Activated CD4-positive, alpha-beta T cell treated with anti-CD3 and anti-CD28 coated beads, Interleukin-2, Interleukin-6, amounts not matched to agents 100 ng/mL and 50 ng/mL, durations not matched to agents 16 hours and 8 hours (primary cell): ENCODE results near the gene TPD52L1.

Experiments used
- DNase-seq: peaks from one replicate; pipeline ENCODE4 v3.0.0-alpha.2; 2020

Gene TPD52L1

DNA sequence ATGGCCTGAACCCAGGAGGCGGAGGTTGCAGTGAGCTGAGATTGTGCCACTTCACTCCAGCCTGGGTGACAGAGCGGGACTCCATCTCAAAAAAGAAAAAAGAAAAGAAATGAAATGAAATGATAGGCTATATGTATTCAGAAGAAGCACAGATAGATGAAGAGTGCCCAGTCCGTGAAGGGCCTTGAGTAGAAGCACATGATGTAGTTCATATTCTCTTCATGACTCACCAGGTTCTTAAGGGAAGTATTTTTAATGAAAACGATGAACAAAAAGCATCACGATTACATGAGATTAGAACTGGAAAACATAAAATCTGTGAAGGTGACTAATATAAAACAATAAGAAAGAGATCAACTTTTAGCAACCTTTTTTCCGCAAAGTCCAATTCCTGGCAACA is 29.8 kb downstream of the TPD52L1 start:
- DNase-seq: no peak

DNA sequence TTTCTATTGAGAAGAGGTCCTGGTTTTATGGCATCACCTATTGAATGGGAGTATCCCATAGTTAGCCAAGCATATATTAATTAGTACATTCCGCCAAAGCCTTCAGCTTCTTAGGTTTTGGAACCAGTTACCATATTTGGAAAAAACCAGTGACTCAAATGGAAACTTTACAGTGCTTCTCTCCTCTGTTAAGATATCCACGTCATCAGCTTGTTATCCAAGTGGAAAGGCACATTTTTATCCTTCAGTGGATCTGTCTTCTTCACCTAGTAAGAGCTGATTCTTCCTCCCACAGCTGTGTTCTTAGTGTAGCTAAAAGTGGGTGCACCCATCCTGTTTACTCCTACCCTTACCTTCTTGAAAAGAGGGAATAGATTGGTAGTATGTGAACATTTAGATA is 34.5 kb downstream of the TPD52L1 start:
- DNase-seq: no peak

DNA sequence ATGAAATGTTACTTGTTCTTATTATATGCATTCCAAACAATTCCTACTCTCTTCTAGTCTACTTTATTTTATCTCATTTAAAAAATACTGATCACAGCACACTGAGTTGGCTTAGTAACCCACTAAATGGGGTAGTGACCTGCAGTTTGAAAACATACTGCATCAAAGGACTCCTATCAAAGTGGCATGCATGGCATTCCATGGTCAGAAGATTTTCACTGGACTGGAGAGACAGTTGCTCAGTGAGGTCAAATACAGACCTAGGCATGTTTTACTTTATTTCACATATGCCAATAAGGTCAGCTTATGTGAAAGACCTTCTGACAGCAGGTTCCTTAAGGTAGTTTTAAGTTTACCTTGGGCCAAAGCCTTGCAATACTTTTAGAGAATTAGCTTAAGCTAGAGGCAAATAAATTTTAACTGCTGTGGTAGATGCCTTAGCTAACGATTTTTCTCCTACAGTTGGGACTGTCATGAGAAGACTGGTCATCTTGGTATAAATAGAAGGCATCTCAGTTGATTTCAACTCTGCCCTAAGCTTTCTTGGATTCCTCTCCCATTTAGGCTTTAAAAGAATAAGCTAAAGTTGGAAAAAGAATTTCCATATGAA is 35.1 kb downstream of the TPD52L1 start:
- DNase-seq: no peak

DNA sequence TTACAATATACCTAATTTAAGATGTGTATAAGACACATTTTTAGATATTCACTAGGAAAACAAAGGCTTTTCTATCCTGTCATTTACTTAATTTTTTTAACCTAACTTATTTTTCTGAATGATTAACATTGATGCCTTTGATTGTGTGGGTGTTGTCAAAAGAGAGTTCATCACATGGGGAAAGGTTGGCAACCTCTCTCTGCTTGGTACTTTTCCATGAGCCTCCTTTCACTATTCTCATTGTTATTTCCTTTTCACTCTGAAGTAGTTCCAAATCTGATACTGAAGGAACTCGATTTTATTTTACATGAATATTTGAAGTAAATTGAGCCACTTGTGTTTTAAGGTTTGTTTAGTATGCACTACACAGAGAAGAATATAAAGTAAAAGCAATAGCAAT is 35.9 kb downstream of the TPD52L1 start:
- DNase-seq: no peak

DNA sequence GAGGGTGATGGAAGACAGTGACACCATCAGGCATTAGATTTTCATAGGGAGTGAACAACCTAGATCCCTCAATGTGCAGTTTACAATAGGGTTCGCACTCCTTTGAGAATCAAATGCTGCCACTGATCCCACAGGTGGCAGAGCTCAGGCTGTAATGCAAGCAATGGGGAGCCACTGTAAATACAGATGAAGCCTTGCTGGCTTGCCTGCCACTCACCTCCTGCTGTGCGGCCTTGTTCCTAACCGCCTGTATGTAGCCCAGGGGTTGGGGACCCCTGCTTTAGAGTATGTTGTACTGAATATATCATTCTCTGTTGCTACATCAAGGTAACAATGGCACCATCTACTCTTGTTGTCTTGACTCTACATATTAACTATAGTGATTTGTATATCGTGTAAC is 37.1 kb downstream of the TPD52L1 start:
- DNase-seq: no peak

GRCh38 chr6:125191916-125192609 is 38.5 kb downstream of the TPD52L1 start:
- DNase-seq: peak; percentile 76

DNA sequence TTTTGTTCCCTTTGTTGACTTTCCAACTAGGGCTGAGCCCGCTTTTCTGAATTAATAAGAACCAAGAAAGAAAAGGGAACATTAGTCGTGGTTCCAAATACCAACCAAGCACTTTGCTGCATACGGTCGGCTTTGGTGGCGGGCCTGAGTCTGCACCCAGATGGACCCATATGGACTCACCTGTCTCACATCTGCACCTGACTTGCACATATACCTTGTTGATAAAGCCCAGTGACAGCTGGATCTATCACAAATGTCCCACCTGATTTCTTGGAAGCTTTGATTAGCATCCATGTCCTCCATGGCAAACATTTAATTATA is 39.0 kb downstream of the TPD52L1 start:
- DNase-seq: no peak

- DNase-seq: no peak
Measured at GRCh38 chr6:125193208-125193607, 39.6 kb downstream of the TPD52L1 start.

DNA sequence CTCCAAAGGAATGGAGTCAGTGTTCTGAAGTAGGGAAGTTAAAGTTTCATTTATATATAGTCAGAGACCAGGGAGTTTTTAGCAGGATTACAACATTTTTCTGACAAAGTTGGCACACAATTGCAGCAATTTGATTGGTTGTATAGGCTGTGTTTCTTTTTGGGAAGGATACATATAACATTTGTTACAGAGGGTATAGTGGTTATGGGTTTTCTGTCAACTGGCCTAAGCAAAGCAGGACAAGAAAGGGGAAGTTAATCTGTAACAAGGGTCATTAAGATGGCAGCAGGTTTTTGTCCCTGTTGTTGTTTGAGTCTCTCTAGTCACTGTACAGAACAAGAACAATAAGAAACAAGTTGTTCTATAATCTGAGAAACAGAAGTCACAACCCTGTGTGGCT is 41.4 kb downstream of the TPD52L1 start:
- DNase-seq: no peak

GRCh38 chr6:125195526-125195925 is 42.0 kb downstream of the TPD52L1 start:
- no peak for DNase-seq

- DNase-seq: no peak
Measured at GRCh38 chr6:125196613-125197012, 43.0 kb downstream of the TPD52L1 start.

GRCh38 chr6:125197795-125198269 is 44.3 kb downstream of the TPD52L1 start:
- DNase-seq: no peak

GRCh38 chr6:125198398-125198937 is 44.9 kb downstream of the TPD52L1 start:
- DNase-seq: no peak

- DNase-seq: no peak
Measured at GRCh38 chr6:125200941-125201340, 47.4 kb downstream of the TPD52L1 start.

DNA sequence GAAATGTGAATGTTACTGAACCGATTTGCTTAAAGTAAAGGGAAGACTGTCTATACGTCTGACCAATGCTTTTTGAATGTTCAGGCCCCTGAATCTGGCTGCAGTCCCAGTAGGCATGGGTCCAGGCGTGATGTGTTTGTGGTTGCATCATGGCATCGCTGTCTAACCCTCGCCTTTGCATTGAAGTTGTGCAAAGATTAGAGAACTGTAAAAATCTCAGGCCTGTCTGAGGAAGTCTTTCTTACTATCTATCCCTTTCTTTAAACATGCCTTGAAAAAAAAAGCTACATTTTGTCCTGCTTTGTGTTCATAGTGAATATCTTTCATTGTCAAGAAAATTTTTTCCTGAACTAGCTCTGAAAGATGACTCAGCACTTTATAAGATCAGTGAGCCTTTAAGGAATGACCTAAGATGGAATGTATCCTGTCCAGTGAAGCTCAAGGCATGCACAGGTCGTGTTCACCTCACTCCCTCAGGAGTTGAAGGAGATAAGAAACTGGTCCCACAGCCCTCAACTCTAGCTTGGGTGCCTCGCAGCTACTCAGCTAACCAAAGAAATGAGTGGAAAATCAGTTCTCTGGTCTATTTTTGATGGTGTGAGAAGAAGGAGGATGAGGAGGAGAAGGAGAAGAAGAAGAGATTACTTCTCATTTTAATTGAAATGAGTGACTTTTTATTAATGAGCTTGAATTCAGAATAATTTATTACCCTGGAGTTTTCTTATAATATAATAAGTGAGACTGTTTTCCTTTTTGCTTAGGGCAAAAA is 48.6 kb downstream of the TPD52L1 start:
- DNase-seq: no peak

- DNase-seq: no peak
Measured at GRCh38 chr6:125203395-125203794, 49.8 kb downstream of the TPD52L1 start.

DNA sequence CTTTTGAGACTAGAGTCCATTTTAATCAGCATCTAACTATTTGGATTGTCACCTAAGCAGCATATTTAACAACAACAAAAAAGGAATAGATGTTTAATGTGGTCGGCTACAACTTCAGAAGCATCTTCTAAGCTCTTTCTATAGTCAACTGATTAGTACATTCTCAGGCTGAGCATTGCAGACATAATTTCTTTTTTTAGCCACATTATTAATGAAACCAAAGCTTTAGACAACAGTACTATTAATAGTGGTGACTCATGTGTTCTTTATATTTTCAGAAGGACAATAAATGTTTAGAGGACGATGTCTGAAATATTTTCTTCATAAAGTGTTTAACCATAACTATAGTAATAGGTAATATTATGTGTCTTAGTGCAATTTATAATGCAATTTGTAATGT is 52.4 kb downstream of the TPD52L1 start:
- no peak for DNase-seq

DNA sequence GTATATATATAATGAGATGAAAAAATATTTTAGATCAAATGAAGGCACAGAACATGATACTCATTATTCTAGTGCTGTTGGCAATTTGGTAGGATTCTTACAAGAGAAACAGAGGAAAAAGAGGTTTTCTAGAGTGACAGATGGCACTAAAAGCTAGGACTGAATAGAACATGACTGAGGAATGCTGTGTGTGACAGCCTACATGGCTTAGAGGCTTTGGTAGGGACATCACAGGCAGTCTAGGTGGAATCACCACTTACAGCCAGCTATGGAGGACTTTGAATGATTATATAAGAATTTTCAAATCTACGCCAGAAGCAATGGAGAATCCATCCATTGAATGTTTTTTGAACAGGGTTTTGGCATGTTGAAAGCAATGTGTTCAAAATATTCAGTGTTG is 52.8 kb downstream of the TPD52L1 start:
- no peak for DNase-seq

GRCh38 chr6:125207956-125208355 is 54.4 kb downstream of the TPD52L1 start:
- DNase-seq: no peak

DNA sequence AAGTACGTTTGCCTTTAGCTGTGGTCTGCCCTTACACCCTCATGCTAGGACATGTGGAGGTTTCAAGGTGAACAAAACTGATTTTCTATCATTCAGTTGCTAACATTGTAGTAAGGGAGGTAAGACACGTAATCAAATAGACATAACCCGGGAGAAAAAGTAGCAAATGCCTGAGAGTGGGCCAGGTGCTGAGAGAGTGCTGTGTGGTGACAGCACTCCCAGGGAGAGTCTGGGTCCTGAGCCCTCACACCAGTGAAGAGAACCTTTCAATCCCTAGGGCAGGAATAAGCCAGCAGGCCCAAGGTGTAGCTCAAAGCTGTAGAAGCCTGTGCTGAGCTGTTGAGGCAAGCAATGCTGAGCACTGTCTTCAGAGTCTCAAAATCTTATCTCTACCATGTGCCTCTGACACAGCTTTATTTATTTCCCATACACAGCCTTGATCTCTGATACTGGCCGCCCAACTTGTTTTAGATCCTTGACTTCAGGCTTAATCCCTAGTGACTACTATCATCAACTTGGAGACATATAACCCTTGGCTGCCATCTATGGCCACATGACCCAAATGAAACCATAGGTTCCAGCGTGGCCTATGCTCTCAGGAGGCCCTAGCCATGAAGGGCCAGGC is 55.2 kb downstream of the TPD52L1 start:
- DNase-seq: no peak

GRCh38 chr6:125210667-125211066 is 57.1 kb downstream of the TPD52L1 start:
- no peak for DNase-seq

DNA sequence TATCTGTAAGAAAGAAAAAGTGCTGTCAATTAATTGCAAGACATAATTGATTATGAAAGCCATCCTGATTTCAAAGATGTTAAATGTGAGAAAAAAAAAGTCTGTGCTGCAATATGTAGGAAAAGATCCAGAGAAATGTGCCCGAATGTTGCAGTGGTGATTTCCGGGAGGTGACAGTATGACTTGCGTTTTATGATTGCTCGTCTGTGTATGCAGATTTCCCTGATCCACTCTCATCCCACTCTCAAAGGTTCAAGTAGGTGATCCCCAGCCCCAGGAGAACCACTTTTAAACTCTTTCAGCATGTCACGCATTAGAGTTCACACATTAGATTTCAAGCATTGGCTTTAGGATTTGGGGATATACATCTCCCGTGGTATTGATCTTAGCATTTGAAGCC is 57.8 kb downstream of the TPD52L1 start:
- no peak for DNase-seq

DNA sequence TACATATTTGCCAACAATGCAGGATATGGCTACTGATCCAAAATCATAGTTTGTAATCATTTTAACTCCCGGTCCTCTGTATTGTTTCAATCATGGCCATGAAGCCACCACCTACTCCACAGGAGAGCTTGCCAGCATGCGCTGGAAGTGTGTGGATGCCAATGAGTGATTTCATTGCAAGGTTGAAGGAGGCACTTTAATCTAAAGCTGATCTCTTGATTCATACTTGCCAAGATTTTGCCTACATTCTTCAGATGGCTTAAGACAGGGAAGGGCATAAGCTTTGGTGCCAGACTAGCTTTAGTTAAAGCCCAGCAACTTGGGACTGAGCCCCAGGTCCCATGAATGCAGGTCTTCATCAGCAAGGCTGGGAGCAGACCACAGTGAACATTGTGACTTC is 58.8 kb downstream of the TPD52L1 start:
- no peak for DNase-seq

DNA sequence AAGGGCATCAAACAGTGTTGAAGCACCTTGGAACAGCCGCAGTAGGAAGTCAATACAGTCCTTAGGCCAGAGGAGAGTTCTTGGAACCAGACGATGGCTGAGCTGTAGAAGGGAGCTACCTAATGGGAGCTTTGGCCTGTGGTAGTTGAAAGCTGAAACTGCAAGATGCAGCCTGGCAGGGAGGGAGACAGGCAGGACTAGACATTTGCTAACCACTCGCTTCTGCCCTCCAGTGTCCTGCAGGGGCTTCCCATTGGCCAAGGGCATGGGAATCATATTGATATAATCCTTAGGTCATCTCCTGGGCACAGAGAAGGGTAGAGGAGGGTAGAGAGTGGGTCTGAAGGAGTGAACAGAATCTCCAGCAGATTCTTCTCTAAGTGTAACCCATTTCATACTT is 60.4 kb downstream of the TPD52L1 start:
- DNase-seq: no peak
